Type B pancreatic cell (in vitro differentiated cells): Measurements from ENCODE around the gene USP53. TPM values are rescaled to one million over a fixed set of nuclear protein-coding genes. Genes with fewer than 3 reads are reported as not detected.
"Not testable (repeated sequence)": the region's sequence is repeated elsewhere in the genome, so short reads cannot be mapped to it uniquely, and the experiment has no call there.

ENCODE experiments used
- DNase-seq: peaks from one replicate; pipeline ENCODE4 v3.0.0; 2021; ENCODE audit warnings: mixed read lengths; ENCODE audit not compliant: unreplicated experiment; ENCODE audit errors: extremely low spot score
- H3K27ac Mint-ChIP-seq: 2 replicates; pipeline ENCODE4 v1.8.0; 2021; ENCODE audit warnings: mild to moderate bottlenecking, mixed read lengths
- H3K27me3 Mint-ChIP-seq: 2 replicates; pipeline ENCODE4 v1.8.0; 2021; ENCODE audit warnings: mixed read lengths
- H3K36me3 Mint-ChIP-seq: 2 replicates; pipeline ENCODE4 v1.8.0; 2021; ENCODE audit warnings: mixed read lengths
- H3K4me1 Mint-ChIP-seq: one replicate; pipeline ENCODE4 v1.8.0; 2021; ENCODE audit warnings: mixed read lengths; ENCODE audit not compliant: unreplicated experiment
- H3K4me3 Mint-ChIP-seq: 2 replicates; pipeline ENCODE4 v1.8.0; 2021; ENCODE audit warnings: mild to moderate bottlenecking, mixed read lengths
- H3K9me3 Mint-ChIP-seq: 2 replicates; pipeline ENCODE4 v1.8.0; 2021; ENCODE audit warnings: mixed read lengths
- total RNA-seq: library from RNA; stranded (reverse); gene quantifications from 2 replicates; pipeline ENCODE4 v1.2.1, GENCODE V29; 2021; ENCODE audit warnings: low replicate concordance
- TF ChIP-seq, protein P1 (sequence below): fragments of 200-600 bp; sonication (generic); conservative IDR thresholded peaks from 2 replicates; pipeline ENCODE4 v1.5.0; 2021; ENCODE audit warnings: antibody characterized with exemption, mild to moderate bottlenecking

USP53 gene
- total RNA-seq, 1 donor from 2014 or later: 16.4 TPM

DNA sequence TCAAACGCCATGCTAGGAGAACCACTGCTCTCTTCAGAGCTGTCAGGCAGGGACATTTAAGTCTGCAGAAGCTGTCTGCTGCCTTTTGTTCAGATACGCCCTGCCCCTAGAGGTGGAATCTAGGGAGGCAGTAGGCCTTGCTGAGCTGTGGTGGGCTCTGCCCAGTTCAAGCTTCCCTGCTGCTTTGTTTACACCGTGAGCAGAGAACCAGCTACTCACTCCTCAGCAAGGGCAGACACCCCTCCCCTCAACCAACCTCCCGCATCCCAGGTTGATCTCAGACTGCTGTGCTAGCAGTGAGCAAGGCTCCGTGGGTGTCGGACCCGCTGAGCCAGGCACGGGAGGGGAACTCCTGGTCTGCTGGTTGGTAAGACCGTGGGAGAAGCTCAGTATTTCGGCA lies 42.7 kb downstream of the USP53 start:
- TF ChIP-seq, protein P1, sequence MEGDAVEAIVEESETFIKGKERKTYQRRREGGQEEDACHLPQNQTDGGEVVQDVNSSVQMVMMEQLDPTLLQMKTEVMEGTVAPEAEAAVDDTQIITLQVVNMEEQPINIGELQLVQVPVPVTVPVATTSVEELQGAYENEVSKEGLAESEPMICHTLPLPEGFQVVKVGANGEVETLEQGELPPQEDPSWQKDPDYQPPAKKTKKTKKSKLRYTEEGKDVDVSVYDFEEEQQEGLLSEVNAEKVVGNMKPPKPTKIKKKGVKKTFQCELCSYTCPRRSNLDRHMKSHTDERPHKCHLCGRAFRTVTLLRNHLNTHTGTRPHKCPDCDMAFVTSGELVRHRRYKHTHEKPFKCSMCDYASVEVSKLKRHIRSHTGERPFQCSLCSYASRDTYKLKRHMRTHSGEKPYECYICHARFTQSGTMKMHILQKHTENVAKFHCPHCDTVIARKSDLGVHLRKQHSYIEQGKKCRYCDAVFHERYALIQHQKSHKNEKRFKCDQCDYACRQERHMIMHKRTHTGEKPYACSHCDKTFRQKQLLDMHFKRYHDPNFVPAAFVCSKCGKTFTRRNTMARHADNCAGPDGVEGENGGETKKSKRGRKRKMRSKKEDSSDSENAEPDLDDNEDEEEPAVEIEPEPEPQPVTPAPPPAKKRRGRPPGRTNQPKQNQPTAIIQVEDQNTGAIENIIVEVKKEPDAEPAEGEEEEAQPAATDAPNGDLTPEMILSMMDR: peak; percentile 38
- H3K27me3 Mint-ChIP-seq, H3K4me1 Mint-ChIP-seq, H3K27ac Mint-ChIP-seq, DNase-seq, H3K4me3 Mint-ChIP-seq, H3K9me3 Mint-ChIP-seq: not testable (repeated sequence)
- peaks cover 36% of the 10 kb centered on the region for H3K36me3 Mint-ChIP-seq

DNA sequence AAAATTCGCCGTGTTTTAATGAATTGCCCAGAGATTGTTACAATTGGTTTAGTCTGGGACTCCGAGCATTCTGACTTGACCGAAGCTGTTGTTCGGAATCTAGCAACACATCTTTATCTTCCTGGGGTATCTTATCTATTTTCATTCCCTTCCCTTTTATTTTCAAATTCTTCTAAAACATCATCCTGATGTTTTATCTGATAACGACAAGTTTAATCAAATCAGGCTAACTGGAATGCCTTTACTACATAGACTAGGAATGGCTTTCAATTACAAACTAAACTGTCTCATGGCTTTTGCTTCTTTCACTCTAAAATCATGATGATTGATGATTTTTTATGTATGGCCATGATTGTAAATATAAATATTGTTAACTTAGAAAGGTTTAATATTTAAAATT lies 48.0 kb downstream of the USP53 start:
- no peaks in the 10 kb centered on the region for H3K9me3 Mint-ChIP-seq
- DNase-seq: no peak
- no peak overlapping the region for H3K4me3 Mint-ChIP-seq
- H3K4me1 Mint-ChIP-seq: no peaks in the 10 kb centered on the region
- H3K27ac Mint-ChIP-seq: no peak overlapping the region
- H3K27me3 Mint-ChIP-seq: no peaks in the 10 kb centered on the region
- H3K36me3 Mint-ChIP-seq: peaks cover 9% of the 10 kb centered on the region
- TF ChIP-seq, protein P1: no peak

DNA sequence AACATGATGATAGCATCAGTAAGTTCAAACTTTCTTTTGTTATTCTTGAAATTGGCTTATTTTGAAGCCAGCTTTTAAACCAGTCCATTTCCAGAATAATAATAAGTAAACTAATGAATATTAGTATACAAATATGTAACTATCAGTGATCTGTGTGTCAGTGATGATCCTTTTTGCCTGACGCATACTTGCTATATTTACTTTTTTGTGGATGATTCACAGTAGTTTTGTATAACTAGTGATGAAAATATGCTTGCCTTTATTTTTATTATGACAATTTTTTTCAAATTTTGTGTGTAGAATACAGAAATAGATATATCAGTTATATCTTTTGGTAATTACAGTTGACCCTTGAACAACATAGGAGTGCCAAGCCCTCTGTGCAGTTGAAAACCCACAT lies 49.5 kb downstream of the USP53 start:
- TF ChIP-seq, protein P1: no peak

DNA sequence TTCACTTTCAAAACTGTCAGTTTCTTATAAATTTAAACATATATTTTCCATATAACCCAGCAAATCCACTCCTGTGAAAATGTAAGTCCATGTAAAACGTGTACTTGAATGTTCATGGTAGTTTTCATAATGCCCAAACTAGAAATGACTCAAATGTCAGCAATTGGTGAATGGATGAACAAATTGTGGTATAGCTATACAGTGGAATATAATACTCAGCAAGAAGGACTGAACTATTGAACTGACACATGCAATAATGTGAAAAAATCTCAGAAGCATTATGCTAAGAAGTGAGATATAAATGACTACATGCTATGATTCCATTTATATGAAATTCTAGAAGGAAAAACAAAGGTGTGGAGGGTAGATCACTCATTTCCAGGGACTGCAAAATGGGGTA lies 52.2 kb downstream of the USP53 start:
- peaks cover 15% of the 10 kb centered on the region for H3K36me3 Mint-ChIP-seq
- H3K9me3 Mint-ChIP-seq: no peaks in the 10 kb centered on the region
- TF ChIP-seq, protein P1: no peak
- no peak for DNase-seq
- no peaks in the 10 kb centered on the region for H3K27me3 Mint-ChIP-seq
- no peak overlapping the region for H3K27ac Mint-ChIP-seq
- H3K4me3 Mint-ChIP-seq: no peak overlapping the region
- no peaks in the 10 kb centered on the region for H3K4me1 Mint-ChIP-seq

More for the DNA sequence above, 49.5 kb downstream of the USP53 start:
- Mint-ChIP-seq H3K27ac (no peak overlapping the region), H3K4me1 (no peaks in the 10 kb centered on the region), H3K4me3 (no peak overlapping the region), H3K36me3 (peaks cover 20% of the 10 kb centered on the region), H3K27me3 (no peaks in the 10 kb centered on the region), H3K9me3 (no peaks in the 10 kb centered on the region)
- DNase-seq: no peak

DNA sequence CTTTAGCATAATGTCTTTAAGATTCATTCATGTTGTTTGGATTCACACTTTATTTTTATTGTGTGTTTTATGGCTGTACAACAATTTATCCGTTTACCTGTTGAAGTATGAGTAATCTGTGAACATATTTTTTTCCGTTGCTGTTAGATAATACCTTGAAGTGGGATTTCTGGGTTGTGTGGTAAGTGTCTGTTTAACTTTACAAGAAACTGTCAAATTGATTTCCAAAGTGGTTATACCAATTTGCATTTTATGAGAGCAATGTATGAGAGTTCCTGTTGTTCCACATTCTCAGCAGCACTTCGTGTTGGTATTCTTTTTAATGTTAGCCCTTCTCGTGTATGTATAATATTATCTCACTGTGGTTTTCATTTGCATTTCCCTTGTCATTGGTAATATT lies 53.6 kb downstream of the USP53 start:
- no peak overlapping the region for H3K4me3 Mint-ChIP-seq
- H3K36me3 Mint-ChIP-seq: peaks cover 15% of the 10 kb centered on the region
- TF ChIP-seq, protein P1: no peak
- no peaks in the 10 kb centered on the region for H3K9me3 Mint-ChIP-seq
- H3K27ac Mint-ChIP-seq: no peak overlapping the region
- H3K4me1 Mint-ChIP-seq: no peaks in the 10 kb centered on the region
- no peaks in the 10 kb centered on the region for H3K27me3 Mint-ChIP-seq
- DNase-seq: no peak

DNA sequence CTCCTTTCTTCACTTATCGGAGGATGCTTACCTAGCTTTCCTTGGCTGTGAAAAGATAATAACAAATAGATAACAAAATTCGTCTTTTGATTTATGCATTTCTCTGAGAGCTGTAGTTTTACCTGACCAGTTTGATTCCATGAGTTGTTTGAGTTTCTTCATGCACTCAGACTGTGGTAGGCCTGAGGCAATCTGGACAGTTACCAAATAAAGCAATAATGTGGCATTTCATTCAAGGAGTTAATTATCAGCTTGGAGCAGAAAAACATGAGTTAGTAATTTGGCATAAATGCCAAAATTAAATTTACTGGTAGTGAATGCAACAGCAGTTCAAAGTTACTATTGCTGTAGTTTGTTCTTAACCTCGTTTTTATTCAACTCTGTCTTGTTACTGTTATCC lies 56.0 kb downstream of the USP53 start:
- Mint-ChIP-seq H3K36me3 (peaks cover 25% of the 10 kb centered on the region), H3K9me3 (no peaks in the 10 kb centered on the region), H3K27me3 (no peaks in the 10 kb centered on the region), H3K27ac (peak overlapping the region; percentile 13), H3K4me3 (no peak overlapping the region), H3K4me1 (no peaks in the 10 kb centered on the region)
- TF ChIP-seq, protein P1: no peak
- no peak for DNase-seq
